Uterus (tissue), 4 donors: Measurements from ENCODE around the gene IFITM1. TPM values are rescaled to one million over a fixed set of nuclear protein-coding genes. Genes with fewer than 3 reads are reported as not detected.
"Not testable (repeated sequence)": the region's sequence is repeated elsewhere in the genome, so short reads cannot be mapped to it uniquely, and the experiment has no call there.

ENCODE experiments used
- DNase-seq, 2 donors: peaks; one replicate each; pipeline ENCODE4 v3.0.0-alpha.2; 2019 to 2020
- H3K27ac ChIP-seq, 2 donors: fragments of 200-600 bp; sonication (generic); 1 replicate in 1 of 2; 2 replicates in 1 of 2; pipeline ENCODE4 v1.5.1; 2016 to 2018
- H3K27me3 ChIP-seq, 2 donors: fragments of 200-600 bp; sonication (generic); one replicate each; pipeline ENCODE4 v1.5.1; 2018 to 2019; ENCODE audit warnings: control low read depth in 1 of 2
- H3K36me3 ChIP-seq, 2 donors: fragments of 200-600 bp; sonication (generic); one replicate each; pipeline ENCODE4 v1.5.1; 2019; ENCODE audit warnings: control low read depth in 1 of 2
- H3K4me1 ChIP-seq, 2 donors: fragments of 200-600 bp; sonication (generic); one replicate each; pipeline ENCODE4 v1.5.1; 2018 to 2019; ENCODE audit warnings: control low read depth in 1 of 2
- H3K4me3 ChIP-seq, 2 donors: fragments of 200-600 bp; sonication (generic); 1 replicate in 1 of 2; 2 replicates in 1 of 2; pipeline ENCODE4 v1.5.1; 2018 to 2019; ENCODE audit warnings: mild to moderate bottlenecking in 1 of 2
- H3K9me3 ChIP-seq, 2 donors: fragments of 200-600 bp; sonication (generic); one replicate each; pipeline ENCODE4 v1.5.1; 2019; ENCODE audit warnings: control low read depth in 1 of 2
- CTCF ChIP-seq, 4 experiments: fragments of 200-600 bp in 2 of 4; fragments of 450-650 bp in 2 of 4; sonication (generic) in 2 of 4; IDR thresholded peaks; one replicate each; pipeline ENCODE4 v1.5.1; 2016 to 2019; ENCODE audit warnings: antibody characterized with exemption in 4 of 4, mild to moderate bottlenecking in 2 of 4, moderate library complexity in 1 of 4
- POLR2A ChIP-seq, 2 donors: fragments of 450-650 bp; IDR thresholded peaks; one replicate each; pipeline ENCODE4 v1.6.1; 2016; ENCODE audit warnings: antibody characterized with exemption in 2 of 2, mild to moderate bottlenecking in 1 of 2, moderate library complexity in 1 of 2
- intact Hi-C: fragments of 100-400 bp; cut with DNase I; formaldehyde crosslinking; loops from one replicate; pipeline ENCODE4 v1.15.1; 2023; ENCODE audit warnings: low total_unique reads
- total RNA-seq, 4 donors: library from RNA; depleted of rRNA in 3 of 4; stranded (reverse); fragments of >200 nt in 3 of 4; gene quantifications; one replicate each; pipeline versions ENCODE4 v1.1.0 to v1.2.4, GENCODE V29; 2014 to 2023
- donor health status: DM: yes; HTN: yes; CAD: no.

Gene IFITM1
- total RNA-seq, 4 donors from 2014 or later: 13.4 to 672 (median 239) TPM

GRCh38 chr11:316891-317301 lies 3.1 kb downstream of the IFITM1 start:
- intact Hi-C loops: no loop called here
- H3K27me3 ChIP-seq: no peaks in the 10 kb centered on the region
- no peak overlapping the region for H3K4me3 ChIP-seq
- peak overlapping the region; percentile 91 to 99 for H3K27ac ChIP-seq
- H3K9me3 ChIP-seq: no peaks in the 10 kb centered on the region
- H3K36me3 ChIP-seq: no peaks in the 10 kb centered on the region
- TF ChIP-seq CTCF (IDR thresholded peaks at IDR 0.05) (no peak), POLR2A (IDR thresholded peaks at IDR 0.05) (no peak)
- DNase-seq: no peak
- peaks cover 6 to 8% of the 10 kb centered on the region in 2 donors for H3K4me1 ChIP-seq

GRCh38 chr11:317668-318404 lies 4.0 kb downstream of the IFITM1 start:
- H3K27me3 ChIP-seq, H3K4me3 ChIP-seq, H3K9me3 ChIP-seq, H3K4me1 ChIP-seq, intact Hi-C loops, H3K36me3 ChIP-seq: not testable (repeated sequence)
- peak; percentile 18 to 23 for DNase-seq
- peak overlapping the region; percentile 91 to 99 for H3K27ac ChIP-seq

GRCh38 chr11:318405-319120 lies 4.7 kb downstream of the IFITM1 start:
- Histone ChIP-seq H3K4me3 (peak overlapping the region; percentile 69 to 73), H3K27ac (peak overlapping the region; percentile 97 to 99)
- H3K27me3 ChIP-seq, H3K36me3 ChIP-seq, H3K9me3 ChIP-seq, H3K4me1 ChIP-seq, intact Hi-C loops: not testable (repeated sequence)
- peak; percentile 41 for DNase-seq

- H3K9me3 ChIP-seq, H3K36me3 ChIP-seq, intact Hi-C loops, H3K27me3 ChIP-seq, H3K4me1 ChIP-seq: not testable (repeated sequence)
- H3K27ac ChIP-seq: peak overlapping the region; percentile 93 to 97
- peak; percentile 45 to 48 for DNase-seq
- H3K4me3 ChIP-seq: peak overlapping the region; percentile 69 to 73
- TF ChIP-seq CTCF (IDR thresholded peaks at IDR 0.05): peak in 1 of 4 experiments; percentile 4
Observed at GRCh38 chr11:319121-319887, 5.5 kb downstream of the IFITM1 start.

- H3K9me3 ChIP-seq, intact Hi-C loops, H3K36me3 ChIP-seq, H3K4me1 ChIP-seq, H3K27me3 ChIP-seq: not testable (repeated sequence)
- Histone ChIP-seq H3K4me3 (peak overlapping the region; percentile 69 to 73), H3K27ac (peak overlapping the region; percentile 93 to 97)
- DNase-seq: peak in 1 of 2 donors; percentile 37
Observed at GRCh38 chr11:319888-320273, 6.0 kb downstream of the IFITM1 start.

- peak overlapping the region in 1 of 2 donors; percentile 28 for H3K4me3 ChIP-seq
- peaks cover 5 to 25% of the 10 kb centered on the region in 2 donors for H3K4me1 ChIP-seq
Observed at GRCh38 chr11:324156-324555, 10.3 kb downstream of the IFITM1 start.

GRCh38 chr11:324593-325517 lies 11.0 kb downstream of the IFITM1 start:
- DNase-seq: peak; percentile 88 to 89
- H3K9me3 ChIP-seq, H3K27me3 ChIP-seq, intact Hi-C loops, H3K36me3 ChIP-seq: not testable (repeated sequence)
- Histone ChIP-seq H3K27ac (peak overlapping the region; percentile 91 to 98), H3K4me3 (peak overlapping the region in 1 of 2 donors; percentile 28), H3K4me1 (peaks cover 5 to 25% of the 10 kb centered on the region in 2 donors)

More at GRCh38 chr11:324156-324555, 10.3 kb downstream of the IFITM1 start:
- peak; percentile 22 to 23 for DNase-seq
- H3K36me3 ChIP-seq: no peaks in the 10 kb centered on the region
- H3K27ac ChIP-seq: peak overlapping the region; percentile 91 to 98
- no peaks in the 10 kb centered on the region for H3K9me3 ChIP-seq
- intact Hi-C loops: no loop called here
- no peak for TF ChIP-seq POLR2A (IDR thresholded peaks at IDR 0.05)
- no peaks in the 10 kb centered on the region for H3K27me3 ChIP-seq
